Sigmoid colon (tissue), 7 donors: Measurements from ENCODE around the gene SLC5A8. TPM values are rescaled to one million over a fixed set of nuclear protein-coding genes. Genes with fewer than 3 reads are reported as not detected.

Experiments used
- DNase-seq: peaks from one replicate; pipeline ENCODE4 v3.0.0-alpha.2; 2019
- H3K27ac ChIP-seq, 4 donors: fragments of 200-600 bp; sonication (generic); one replicate each; pipeline ENCODE4 v1.5.1; 2016 to 2019; ENCODE audit warnings: mild to moderate bottlenecking in 1 of 4
- H3K27me3 ChIP-seq, 3 donors: fragments of 200-600 bp; sonication (generic); one replicate each; pipeline ENCODE4 v1.5.1; 2019; ENCODE audit warnings: mild to moderate bottlenecking in 1 of 3
- H3K36me3 ChIP-seq, 4 donors: fragments of 200-600 bp; sonication (generic); one replicate each; pipeline ENCODE4 v1.5.1; 2016 to 2019
- H3K4me1 ChIP-seq, 4 donors: fragments of 200-600 bp; sonication (generic); one replicate each; pipeline ENCODE4 v1.5.1; 2017 to 2019
- H3K4me3 ChIP-seq, 4 donors: fragments of 200-600 bp; sonication (generic); one replicate each; pipeline ENCODE4 v1.5.1; 2017 to 2019; ENCODE audit warnings: mild to moderate bottlenecking in 2 of 4, moderate library complexity in 1 of 4
- H3K9me3 ChIP-seq, 4 donors: fragments of 200-600 bp in 3 of 4; sonication (generic) in 3 of 4; one replicate each; pipeline versions ENCODE4 v1.5.1 to v1.6.1; 2013 to 2019
- EP300 ChIP-seq, 4 donors: sonication (generic); formaldehyde crosslinking; IDR thresholded peaks; one replicate each; pipeline ENCODE4 v1.6.1; 2017; ENCODE audit warnings: antibody characterized with exemption in 4 of 4
- POLR2A ChIP-seq, 2 donors: fragments of 450-650 bp; IDR thresholded peaks; one replicate each; pipeline ENCODE4 v1.6.1; 2016; ENCODE audit warnings: antibody characterized with exemption in 2 of 2, mild to moderate bottlenecking in 2 of 2, moderate library complexity in 2 of 2
- POLR2AphosphoS5 ChIP-seq, 4 donors: sonication (generic); formaldehyde crosslinking; IDR thresholded peaks; one replicate each; pipeline ENCODE4 v1.6.1; 2017; ENCODE audit warnings: antibody characterized with exemption in 4 of 4
- WGBS, 2 donors: extraction: QIAGEN DNeasy Blood & Tissue Kit; methylation state at CpG; one replicate each; pipeline ENCODE4 v1.1.7; 2013; 5-methylcytosine and 5-hydroxymethylcytosine counted together
- intact Hi-C: fragments of 100-400 bp; cut with DNase I; formaldehyde crosslinking; loops from one replicate; pipeline ENCODE4 v1.15.1; 2023
- polyA plus RNA-seq, 3 donors: library from polyadenylated mRNA; stranded (reverse); fragments of 200-250 nt; gene quantifications; one replicate each; pipeline ENCODE4 v1.2.3, GENCODE V29; 2013
- small RNA-seq, 3 donors: library from RNA; depleted of rRNA; stranded (forward); fragments of <200 nt; gene quantifications; one replicate each; pipeline ENCODE3, GENCODE V24; 2016
- total RNA-seq, 4 donors: library from RNA; depleted of rRNA; stranded (reverse); fragments of >200 nt; gene quantifications; one replicate each; pipeline ENCODE4 v1.1.0, GENCODE V29; 2016
- TF ChIP-seq, protein P1 (sequence below), 4 experiments: fragments of 450-650 bp in 3 of 4; fragments of 200-600 bp in 1 of 4; IDR thresholded peaks; one replicate each; pipeline ENCODE4 v1.5.1; 2016 to 2019; ENCODE audit warnings: antibody characterized with exemption in 4 of 4, mild to moderate bottlenecking in 3 of 4, moderate library complexity in 2 of 4
- donor health status: healthy with polysubstance abuse.
- donor health status: Bipolar disorder and iron deficiency.
- donor health status: healthy.

SLC5A8 gene
- total and polyA plus RNA-seq, 7 donors = 0.22 TPM; not detected in 6

GRCh38 chr12:101110866-101111265 is 99.2 kb downstream of the SLC5A8 start:
- no peaks in the 10 kb centered on the region for H3K9me3 ChIP-seq
- no peak for TF ChIP-seq POLR2A (IDR thresholded peaks at IDR 0.05)
- no peak for TF ChIP-seq EP300 (IDR thresholded peaks at IDR 0.05)
- TF ChIP-seq POLR2AphosphoS5 (IDR thresholded peaks at IDR 0.05) = no peak
- TF ChIP-seq, protein P1, sequence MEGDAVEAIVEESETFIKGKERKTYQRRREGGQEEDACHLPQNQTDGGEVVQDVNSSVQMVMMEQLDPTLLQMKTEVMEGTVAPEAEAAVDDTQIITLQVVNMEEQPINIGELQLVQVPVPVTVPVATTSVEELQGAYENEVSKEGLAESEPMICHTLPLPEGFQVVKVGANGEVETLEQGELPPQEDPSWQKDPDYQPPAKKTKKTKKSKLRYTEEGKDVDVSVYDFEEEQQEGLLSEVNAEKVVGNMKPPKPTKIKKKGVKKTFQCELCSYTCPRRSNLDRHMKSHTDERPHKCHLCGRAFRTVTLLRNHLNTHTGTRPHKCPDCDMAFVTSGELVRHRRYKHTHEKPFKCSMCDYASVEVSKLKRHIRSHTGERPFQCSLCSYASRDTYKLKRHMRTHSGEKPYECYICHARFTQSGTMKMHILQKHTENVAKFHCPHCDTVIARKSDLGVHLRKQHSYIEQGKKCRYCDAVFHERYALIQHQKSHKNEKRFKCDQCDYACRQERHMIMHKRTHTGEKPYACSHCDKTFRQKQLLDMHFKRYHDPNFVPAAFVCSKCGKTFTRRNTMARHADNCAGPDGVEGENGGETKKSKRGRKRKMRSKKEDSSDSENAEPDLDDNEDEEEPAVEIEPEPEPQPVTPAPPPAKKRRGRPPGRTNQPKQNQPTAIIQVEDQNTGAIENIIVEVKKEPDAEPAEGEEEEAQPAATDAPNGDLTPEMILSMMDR (IDR thresholded peaks at IDR 0.05) = no peak
- H3K4me1 ChIP-seq = no peaks in the 10 kb centered on the region
- 46 to 73% methylated on average over 3 of the region's 3 CpGs for WGBS, 2 donors
- no peak overlapping the region for H3K4me3 ChIP-seq
- intact Hi-C loops = no loop called here
- H3K36me3 ChIP-seq = no peaks in the 10 kb centered on the region
- H3K27ac ChIP-seq = no peak overlapping the region
- DNase-seq = no peak
- no peaks in the 10 kb centered on the region for H3K27me3 ChIP-seq

DNA sequence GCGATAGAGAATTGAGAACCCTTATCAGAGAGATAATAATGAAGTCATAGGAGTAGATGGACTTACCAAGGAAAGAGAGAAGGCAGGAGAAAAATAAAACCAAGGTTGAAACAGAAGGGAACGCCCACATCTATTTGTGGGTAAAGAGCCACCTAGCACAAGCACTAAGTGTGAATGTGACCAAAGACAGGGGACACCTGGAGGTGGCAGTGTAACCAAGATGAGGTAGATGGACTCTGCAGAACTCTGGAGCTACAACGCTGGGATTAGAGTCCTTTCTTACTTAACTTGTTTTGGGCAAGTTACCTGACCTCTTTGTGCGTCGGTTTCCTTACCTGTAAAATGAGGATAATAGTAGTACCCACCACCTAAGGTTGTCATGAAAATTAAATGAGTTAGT is 101.9 kb downstream of the SLC5A8 start:
- Histone ChIP-seq H3K9me3 (no peaks in the 10 kb centered on the region), H3K4me1 (no peaks in the 10 kb centered on the region), H3K36me3 (no peaks in the 10 kb centered on the region), H3K27me3 (no peaks in the 10 kb centered on the region), H3K27ac (no peak overlapping the region), H3K4me3 (no peak overlapping the region)
- DNase-seq = no peak
- intact Hi-C loops = no loop called here
- TF ChIP-seq, protein P1 (IDR thresholded peaks at IDR 0.05) = no peak
- TF ChIP-seq EP300 (IDR thresholded peaks at IDR 0.05) (no peak), POLR2AphosphoS5 (IDR thresholded peaks at IDR 0.05) (no peak), POLR2A (IDR thresholded peaks at IDR 0.05) (no peak)
- 79 to 87% methylated on average over 5 of the region's 5 CpGs for WGBS, 2 donors

GRCh38 chr12:101107032-101107763 is 102.8 kb downstream of the SLC5A8 start:
- no peak for DNase-seq
- intact Hi-C loops = no loop called here
- TF ChIP-seq EP300 (IDR thresholded peaks at IDR 0.05) = no peak
- TF ChIP-seq, protein P1 (IDR thresholded peaks at IDR 0.05) = no peak
- Histone ChIP-seq H3K4me1 (no peaks in the 10 kb centered on the region), H3K4me3 (no peak overlapping the region), H3K9me3 (no peaks in the 10 kb centered on the region), H3K36me3 (no peaks in the 10 kb centered on the region), H3K27me3 (no peaks in the 10 kb centered on the region), H3K27ac (no peak overlapping the region)
- WGBS, 2 donors = 80 to 83% methylated on average over 4 of the region's 4 CpGs

Small RNAs within 50 kb of the gene (small RNA-seq; reads per million reads assigned to genes)
- gene RNU6-768P = 0 reads per million in 3 donors

Other genes with a start within 250 kb of the SLC5A8 start
- gene UTP20, start 69.9 kb upstream of the SLC5A8 start, total RNA-seq = 10 to 100 TPM in 1 of 4 donors, 1 to 10 TPM in 3; 7.5 to 10.7 (median 8.7) TPM
- gene UTP20, start 69.9 kb upstream of the SLC5A8 start, polyA plus RNA-seq = 1 to 10 TPM in 1 of 3 donors, under 1 TPM in 2; 0.60 to 4.9 (median 0.92) TPM
- gene ARL1, start 197.5 kb upstream of the SLC5A8 start, total RNA-seq = 10 to 100 TPM; 49.3 to 72.2 (median 70.3) TPM
- gene ARL1, start 197.5 kb upstream of the SLC5A8 start, polyA plus RNA-seq = 10 to 100 TPM; 22.2 to 36.8 (median 34.5) TPM